Activated T-helper 2 cell treated with anti-CD3 and anti-CD28 coated beads, Interferon-gamma antibody, Interleukin-2, Interleukin-4, amounts not matched to agents 10 μg/mL and 5 μg/mL and 100 μg/mL, durations not matched to agents 14 hours and 24 hours and 36 hours (primary cell): ENCODE results near the gene PDE7B. TPM values are rescaled to one million over a fixed set of nuclear protein-coding genes. Genes with fewer than 3 reads are reported as not detected.
A peak's percentile ranks its signal among the peaks of the same experiment; 100 is the strongest.
"Not testable (repeated sequence)": the region's sequence is repeated elsewhere in the genome, so short reads cannot be mapped to it uniquely, and the experiment has no call there.

Experiments
- DNase-seq: peaks from one replicate; pipeline ENCODE4 v3.0.0; 2021; ENCODE audit warnings: low spot score
- H3K27ac Mint-ChIP-seq: one replicate; pipeline ENCODE4 v1.8.0; 2021; ENCODE audit warnings: mixed read lengths
- H3K27me3 Mint-ChIP-seq: one replicate; pipeline ENCODE4 v1.8.0; 2021; ENCODE audit warnings: low read depth, mixed read lengths
- H3K36me3 Mint-ChIP-seq: one replicate; pipeline ENCODE4 v1.8.0; 2021; ENCODE audit warnings: low read depth, mixed read lengths
- H3K4me1 Mint-ChIP-seq: one replicate; pipeline ENCODE4 v1.8.0; 2021; ENCODE audit warnings: low read depth, mixed read lengths
- H3K4me3 Mint-ChIP-seq: one replicate; pipeline ENCODE4 v1.8.0; 2021; ENCODE audit warnings: low read depth, mild to moderate bottlenecking, moderate library complexity, mixed read lengths
- H3K9me3 Mint-ChIP-seq: one replicate; pipeline ENCODE4 v1.8.0; 2021; ENCODE audit warnings: mixed read lengths
- intact Hi-C: fragments of 100-400 bp; cut with micrococcal nuclease; formaldehyde crosslinking; loops from one replicate; pipeline ENCODE4 v1.15.1; 2023
- total RNA-seq: library from RNA; stranded (reverse); gene quantifications from 2 replicates; pipeline ENCODE4 v1.2.3, GENCODE V29; 2022

Gene PDE7B
- total RNA-seq, 1 donor from 2014 or later = 28.8 TPM

DNA sequence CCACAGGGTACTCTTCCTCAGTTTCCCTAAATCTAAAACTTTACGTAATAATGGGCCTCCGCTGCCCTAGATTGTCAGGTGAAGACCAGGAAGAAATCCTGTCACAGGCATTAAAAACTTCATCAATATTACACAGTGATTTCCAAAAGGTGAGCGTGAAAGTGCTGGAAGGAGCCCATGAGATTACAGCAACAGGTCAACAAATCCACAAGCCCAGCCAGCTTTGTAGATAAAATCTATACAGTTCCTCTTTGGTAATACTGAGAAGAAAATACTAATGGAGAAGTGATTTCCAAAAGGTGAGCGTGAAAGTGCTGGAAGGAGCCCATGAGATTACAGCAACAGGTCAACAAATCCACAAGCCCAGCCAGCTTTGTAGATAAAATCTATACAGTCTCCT is 254.3 kb downstream of the PDE7B start:
- H3K9me3 Mint-ChIP-seq, H3K4me3 Mint-ChIP-seq, intact Hi-C loops, DNase-seq, H3K27ac Mint-ChIP-seq, H3K27me3 Mint-ChIP-seq, H3K4me1 Mint-ChIP-seq: not testable (repeated sequence)
- H3K36me3 Mint-ChIP-seq = peaks cover 19% of the 10 kb centered on the region

DNA sequence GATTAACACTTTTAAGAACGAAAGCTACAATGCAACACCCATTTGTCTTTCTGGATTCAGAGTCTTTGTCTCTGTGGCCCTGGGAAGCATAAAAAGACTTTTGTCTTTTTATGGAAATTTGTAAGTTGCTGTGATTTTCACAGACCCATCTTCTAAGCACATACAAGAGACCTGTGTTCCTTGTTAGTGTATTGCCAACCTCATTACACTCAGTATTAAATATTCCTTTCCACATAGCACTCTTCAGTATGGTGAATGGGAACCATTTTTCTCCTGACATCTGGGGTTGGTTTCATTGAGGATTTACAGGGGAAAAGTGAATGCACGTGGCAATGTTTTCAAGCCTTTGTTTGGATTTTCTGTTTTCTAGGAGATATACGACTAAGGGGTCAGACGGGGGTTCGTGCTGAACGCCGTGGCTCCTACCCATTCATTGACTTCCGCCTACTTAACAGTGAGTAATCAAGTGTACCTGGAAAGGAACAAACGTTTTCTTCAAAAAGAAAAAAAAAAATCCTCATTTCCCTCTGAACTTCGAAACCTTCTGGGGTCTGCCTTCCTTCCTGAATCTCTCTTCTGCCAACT is 257.0 kb downstream of the PDE7B start:
- peaks cover 14% of the 10 kb centered on the region for H3K4me1 Mint-ChIP-seq
- intact Hi-C loops = no loop called here
- H3K27me3 Mint-ChIP-seq = no peaks in the 10 kb centered on the region
- H3K36me3 Mint-ChIP-seq = peaks cover 29% of the 10 kb centered on the region
- H3K4me3 Mint-ChIP-seq = no peak overlapping the region
- H3K9me3 Mint-ChIP-seq = no peaks in the 10 kb centered on the region
- no peak for DNase-seq
- H3K27ac Mint-ChIP-seq = no peak overlapping the region

DNA sequence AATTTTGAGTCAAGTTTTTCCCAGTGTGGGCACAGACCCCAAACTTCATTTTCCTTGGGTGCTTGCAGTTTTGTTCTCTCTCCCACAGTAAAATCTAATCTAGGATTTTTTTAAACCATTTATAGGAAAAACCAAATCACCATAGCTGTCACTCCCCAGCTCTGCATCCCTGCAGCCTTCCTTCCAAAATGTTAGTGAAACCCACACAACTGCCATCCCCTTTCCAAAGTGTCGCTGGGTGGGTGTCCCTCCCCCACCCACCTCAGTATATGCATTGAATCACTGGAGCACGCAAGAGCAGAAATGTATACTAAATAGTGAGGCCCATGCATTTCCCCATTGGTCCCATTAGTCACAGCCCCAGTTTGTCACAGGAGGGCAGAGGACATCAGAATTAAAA is 260.3 kb downstream of the PDE7B start:
- Mint-ChIP-seq H3K4me3 (no peak overlapping the region), H3K36me3 (peaks cover 54% of the 10 kb centered on the region), H3K9me3 (no peaks in the 10 kb centered on the region), H3K27ac (no peak overlapping the region), H3K4me1 (peaks cover 14% of the 10 kb centered on the region), H3K27me3 (no peaks in the 10 kb centered on the region)
- intact Hi-C loops = no loop called here
- DNase-seq = no peak

DNA sequence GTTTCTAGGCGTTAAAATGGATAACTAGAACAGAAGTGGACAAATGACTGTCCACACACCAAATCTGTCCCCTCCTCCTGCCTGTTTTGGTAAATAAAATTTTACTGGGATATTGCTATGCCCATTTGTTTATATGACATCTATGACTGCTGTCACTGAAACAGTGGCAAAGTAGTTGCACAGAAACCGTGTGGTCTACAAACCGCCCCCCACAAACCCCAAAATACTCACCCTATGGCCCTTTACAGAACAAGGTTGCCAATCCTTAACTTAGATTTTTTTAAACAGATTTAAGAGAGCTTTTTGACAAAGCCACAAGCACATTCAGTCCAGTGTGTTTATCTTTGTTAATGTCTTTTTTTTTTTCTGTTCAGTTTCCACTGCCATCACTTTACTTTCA is 260.8 kb downstream of the PDE7B start:
- H3K4me3 Mint-ChIP-seq = no peak overlapping the region
- H3K27ac Mint-ChIP-seq = no peak overlapping the region
- H3K9me3 Mint-ChIP-seq = no peaks in the 10 kb centered on the region
- H3K36me3 Mint-ChIP-seq = peaks cover 54% of the 10 kb centered on the region
- DNase-seq = no peak
- intact Hi-C loops = no loop called here
- peaks cover 14% of the 10 kb centered on the region for H3K4me1 Mint-ChIP-seq
- H3K27me3 Mint-ChIP-seq = no peaks in the 10 kb centered on the region

DNA sequence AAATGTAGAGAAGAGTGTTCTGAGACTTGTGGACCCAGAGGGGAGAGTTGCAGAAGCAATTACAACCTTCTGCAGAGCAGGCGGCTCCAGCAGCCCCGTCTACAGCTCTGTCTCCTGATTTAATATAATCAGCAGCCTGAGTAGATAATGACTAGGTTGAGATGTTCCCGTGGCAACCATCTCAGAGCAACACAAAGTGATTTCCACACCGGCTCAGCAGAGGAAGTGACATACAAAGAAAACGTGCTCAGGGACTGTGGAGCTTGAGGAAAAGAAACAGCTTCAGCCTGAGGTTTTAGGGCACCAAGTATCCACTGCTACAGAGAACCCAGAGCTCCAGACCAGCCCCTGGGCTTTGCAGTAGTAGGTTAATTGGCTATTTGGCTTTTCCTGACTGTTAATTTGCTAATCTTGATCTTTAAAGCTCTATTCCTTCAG is 262.3 kb downstream of the PDE7B start:
- H3K4me1 Mint-ChIP-seq = peaks cover 11% of the 10 kb centered on the region
- no peak overlapping the region for H3K27ac Mint-ChIP-seq
- no peaks in the 10 kb centered on the region for H3K9me3 Mint-ChIP-seq
- peaks cover 52% of the 10 kb centered on the region for H3K36me3 Mint-ChIP-seq
- H3K4me3 Mint-ChIP-seq = no peak overlapping the region
- intact Hi-C loops = no loop called here
- peak; percentile 9 for DNase-seq
- H3K27me3 Mint-ChIP-seq = no peaks in the 10 kb centered on the region

DNA sequence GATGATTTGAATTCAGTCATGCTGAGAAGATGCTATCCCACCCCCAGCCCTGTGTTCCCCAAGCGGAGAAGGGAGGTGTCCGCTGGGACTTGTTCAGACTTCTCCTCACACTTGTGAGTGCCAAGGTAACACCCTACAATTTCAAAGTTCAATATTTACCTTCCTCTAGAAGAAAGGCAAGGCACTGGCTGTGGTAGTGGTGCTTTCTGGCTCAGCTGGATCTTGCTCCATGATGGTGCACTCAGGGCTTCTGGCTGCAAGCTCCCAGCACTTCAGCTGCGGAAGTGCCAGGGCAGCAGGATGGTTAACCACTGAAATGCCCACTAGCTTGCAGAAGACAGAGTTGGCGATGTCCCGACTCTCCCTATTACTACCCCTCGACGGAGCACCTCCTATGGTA is 263.2 kb downstream of the PDE7B start:
- peaks cover 48% of the 10 kb centered on the region for H3K36me3 Mint-ChIP-seq
- no peak for DNase-seq
- intact Hi-C loops = no loop called here
- H3K27me3 Mint-ChIP-seq = no peaks in the 10 kb centered on the region
- H3K27ac Mint-ChIP-seq = no peak overlapping the region
- H3K4me1 Mint-ChIP-seq = peaks cover 11% of the 10 kb centered on the region
- no peak overlapping the region for H3K4me3 Mint-ChIP-seq
- H3K9me3 Mint-ChIP-seq = no peaks in the 10 kb centered on the region

DNA sequence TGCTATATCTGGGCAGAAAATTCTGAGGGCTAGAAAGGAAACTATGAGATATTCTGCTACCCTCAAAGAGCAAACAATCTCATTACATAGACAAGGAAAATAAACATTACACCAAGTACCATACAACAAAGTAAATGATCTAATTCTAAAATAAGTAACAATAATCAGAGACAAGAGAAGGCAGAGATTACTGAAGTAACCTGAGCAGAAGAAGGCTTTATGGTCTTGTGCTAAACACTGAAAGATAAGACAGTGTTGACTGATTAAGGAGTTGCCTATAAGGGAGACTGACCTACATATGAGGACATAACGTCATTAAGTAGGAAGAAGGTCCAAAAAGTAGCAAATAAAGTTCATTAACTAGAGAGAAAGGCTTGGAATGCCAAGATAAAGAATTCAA is 264.4 kb downstream of the PDE7B start:
- H3K27ac Mint-ChIP-seq = no peak overlapping the region
- no peaks in the 10 kb centered on the region for H3K27me3 Mint-ChIP-seq
- H3K4me3 Mint-ChIP-seq = no peak overlapping the region
- H3K4me1 Mint-ChIP-seq = peaks cover 11% of the 10 kb centered on the region
- DNase-seq = no peak
- H3K36me3 Mint-ChIP-seq = peaks cover 39% of the 10 kb centered on the region
- no peaks in the 10 kb centered on the region for H3K9me3 Mint-ChIP-seq
- intact Hi-C loops = no loop called here

DNA sequence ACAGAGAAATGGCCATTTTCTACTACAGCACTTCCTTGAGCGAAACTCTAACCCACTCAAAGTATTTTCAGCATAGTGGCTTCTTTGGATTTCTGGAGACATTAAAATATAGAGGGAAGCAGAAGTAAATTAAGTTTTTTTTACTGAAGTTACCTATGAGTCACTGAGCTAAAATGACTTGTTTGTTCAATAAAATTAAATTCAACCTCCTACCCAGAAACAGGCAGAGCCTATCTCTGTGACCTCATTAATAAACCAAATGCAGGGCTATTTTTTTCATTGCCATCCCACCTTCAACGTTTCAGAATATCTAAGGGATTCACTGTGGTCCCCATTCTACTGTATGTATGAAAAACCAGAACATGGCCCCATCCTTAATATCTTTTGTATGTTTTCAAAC is 265.6 kb downstream of the PDE7B start:
- no peak overlapping the region for H3K4me3 Mint-ChIP-seq
- H3K27ac Mint-ChIP-seq = no peak overlapping the region
- H3K36me3 Mint-ChIP-seq = peaks cover 31% of the 10 kb centered on the region
- DNase-seq = no peak
- intact Hi-C loops = no loop called here
- H3K9me3 Mint-ChIP-seq = no peaks in the 10 kb centered on the region
- peaks cover 6% of the 10 kb centered on the region for H3K4me1 Mint-ChIP-seq
- no peaks in the 10 kb centered on the region for H3K27me3 Mint-ChIP-seq

DNA sequence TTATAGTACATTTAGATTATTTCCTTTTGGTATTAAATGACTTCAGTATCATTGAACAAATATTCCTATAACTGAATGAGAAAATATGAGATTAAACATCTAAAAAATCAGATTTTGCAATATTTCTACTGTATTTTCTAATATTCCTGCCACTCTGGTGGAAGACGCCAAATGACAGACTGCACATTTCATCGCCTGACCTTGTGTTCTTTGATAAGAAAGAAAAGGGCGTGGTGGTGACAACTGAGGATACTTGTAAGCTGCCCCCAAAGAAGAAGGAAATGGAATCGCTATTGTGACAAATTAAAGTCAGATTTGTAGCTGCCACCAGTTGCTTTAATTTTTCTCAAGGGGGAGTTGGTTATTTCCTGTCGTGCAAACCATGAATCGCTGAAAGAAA is 267.3 kb downstream of the PDE7B start:
- Mint-ChIP-seq H3K4me3 (no peak overlapping the region), H3K4me1 (no peaks in the 10 kb centered on the region), H3K36me3 (peaks cover 27% of the 10 kb centered on the region), H3K27ac (no peak overlapping the region), H3K9me3 (no peaks in the 10 kb centered on the region), H3K27me3 (no peaks in the 10 kb centered on the region)
- intact Hi-C loops = no loop called here
- DNase-seq = no peak

DNA sequence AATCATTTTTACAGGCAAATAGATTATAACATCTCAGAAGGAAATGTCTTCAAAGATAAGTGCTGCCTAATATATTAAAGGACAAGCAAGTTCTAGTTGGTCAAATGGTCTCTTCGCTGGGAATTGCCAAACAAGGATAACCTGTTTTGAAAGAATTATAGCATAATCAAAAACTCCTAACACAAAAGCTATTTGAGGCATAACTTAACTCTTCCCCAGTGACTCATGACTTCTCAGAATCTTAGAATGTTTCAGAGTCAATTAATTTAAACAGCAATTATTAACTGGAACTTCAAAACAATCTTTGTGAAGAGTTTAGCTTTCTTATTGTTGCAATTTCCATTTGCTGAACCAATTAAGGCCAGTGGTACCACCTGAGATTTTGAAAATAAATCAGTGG is 272.0 kb downstream of the PDE7B start:
- Mint-ChIP-seq H3K4me3 (no peak overlapping the region), H3K9me3 (no peaks in the 10 kb centered on the region), H3K36me3 (no peaks in the 10 kb centered on the region), H3K4me1 (no peaks in the 10 kb centered on the region), H3K27ac (no peak overlapping the region), H3K27me3 (peaks cover 1% of the 10 kb centered on the region)
- intact Hi-C loops = no loop called here
- DNase-seq = no peak

DNA sequence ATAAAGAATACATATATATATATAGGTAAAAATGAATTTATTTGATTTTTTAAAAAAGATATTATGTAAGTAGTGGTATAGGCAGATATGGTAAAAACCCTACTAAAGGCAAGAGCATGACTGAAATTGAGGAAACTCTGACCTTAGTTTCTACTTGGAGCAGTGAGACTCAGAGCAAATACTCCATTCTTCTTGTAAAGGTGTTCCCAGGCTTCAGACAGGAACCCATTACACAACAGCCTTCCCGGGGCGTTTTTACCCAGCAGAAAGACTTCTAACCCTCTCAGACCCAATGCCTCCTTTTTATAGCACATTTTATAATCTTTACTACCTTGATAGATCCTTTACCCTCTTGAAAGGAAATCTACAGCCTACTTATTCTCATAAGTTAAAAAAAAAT is 274.1 kb downstream of the PDE7B start:
- intact Hi-C loops = no loop called here
- peaks cover 1% of the 10 kb centered on the region for H3K27me3 Mint-ChIP-seq
- peaks cover 13% of the 10 kb centered on the region for H3K36me3 Mint-ChIP-seq
- H3K9me3 Mint-ChIP-seq = peaks cover 5% of the 10 kb centered on the region
- no peak overlapping the region for H3K27ac Mint-ChIP-seq
- H3K4me3 Mint-ChIP-seq = no peak overlapping the region
- no peak for DNase-seq
- H3K4me1 Mint-ChIP-seq = no peaks in the 10 kb centered on the region

DNA sequence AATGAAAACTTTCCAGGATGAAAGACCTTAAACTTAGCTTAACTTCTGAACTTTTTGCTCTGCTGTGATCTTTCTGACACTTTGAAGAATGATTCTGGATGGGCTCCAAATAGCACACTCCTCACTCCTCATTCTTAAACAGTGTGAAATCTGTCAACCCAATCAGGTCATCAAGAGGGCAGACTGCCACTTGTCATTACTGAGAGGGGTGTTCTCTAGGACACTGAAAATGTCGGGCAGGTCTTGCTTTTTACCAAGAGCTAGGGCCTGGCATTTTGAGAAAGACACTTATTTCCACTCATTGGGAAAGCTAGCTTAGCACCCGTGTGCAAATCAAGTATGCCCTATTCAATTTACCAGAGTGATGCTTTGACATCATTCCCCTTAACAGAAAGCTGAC is 276.4 kb downstream of the PDE7B start:
- H3K36me3 Mint-ChIP-seq = peaks cover 17% of the 10 kb centered on the region
- H3K4me3 Mint-ChIP-seq = no peak overlapping the region
- H3K4me1 Mint-ChIP-seq = no peaks in the 10 kb centered on the region
- intact Hi-C loops = no loop called here
- H3K27me3 Mint-ChIP-seq = peaks cover 1% of the 10 kb centered on the region
- no peak overlapping the region for H3K27ac Mint-ChIP-seq
- DNase-seq = no peak
- H3K9me3 Mint-ChIP-seq = peaks cover 6% of the 10 kb centered on the region

DNA sequence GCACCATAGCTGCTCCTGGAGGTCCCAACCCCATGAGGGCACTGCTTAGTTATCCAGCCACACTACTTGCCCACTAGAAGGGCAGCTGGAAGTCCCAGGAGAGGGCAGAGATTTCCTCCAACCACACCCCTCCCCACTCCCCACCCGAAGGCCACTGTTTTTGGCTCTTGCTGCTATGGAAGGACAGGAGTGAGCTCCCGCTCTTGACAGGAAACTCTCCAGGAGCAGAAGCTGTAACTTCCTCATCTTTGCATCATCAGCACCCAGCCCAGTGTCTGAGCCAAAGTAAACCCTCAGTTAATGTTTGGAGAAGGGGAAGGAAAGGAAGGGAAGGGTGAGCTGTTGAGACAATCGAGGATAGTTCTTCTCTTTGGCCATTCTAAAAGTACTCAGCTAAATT is 277.9 kb downstream of the PDE7B start:
- peaks cover 6% of the 10 kb centered on the region for H3K9me3 Mint-ChIP-seq

DNA sequence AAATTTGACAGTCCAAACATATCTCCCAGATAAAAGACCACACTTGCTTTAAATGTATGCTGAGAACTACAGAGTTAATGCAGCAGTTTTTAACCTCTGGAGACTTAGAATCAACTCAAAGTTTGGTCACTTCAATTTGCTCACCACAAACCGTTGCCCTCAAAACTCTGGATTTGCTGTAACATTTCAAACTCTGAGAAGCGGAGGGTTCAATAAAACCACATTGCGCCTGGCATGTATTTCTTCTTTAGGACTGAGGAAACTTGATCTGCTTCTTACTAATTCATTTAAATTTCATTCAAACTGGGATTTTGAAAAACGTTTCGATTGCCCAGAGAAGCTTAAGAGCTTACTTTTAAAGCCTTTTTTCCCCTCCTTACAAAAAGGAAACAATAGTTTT is 282.8 kb downstream of the PDE7B start:
- H3K4me3 Mint-ChIP-seq = no peak overlapping the region
- H3K9me3 Mint-ChIP-seq = peaks cover 10% of the 10 kb centered on the region
- intact Hi-C loops = no loop called here
- H3K4me1 Mint-ChIP-seq = peaks cover 3% of the 10 kb centered on the region
- no peak for DNase-seq
- H3K27me3 Mint-ChIP-seq = peaks cover 2% of the 10 kb centered on the region
- no peak overlapping the region for H3K27ac Mint-ChIP-seq
- peaks cover 31% of the 10 kb centered on the region for H3K36me3 Mint-ChIP-seq

More for the DNA sequence above, 277.9 kb downstream of the PDE7B start:
- no peak for DNase-seq
- Mint-ChIP-seq H3K36me3 (peaks cover 21% of the 10 kb centered on the region), H3K27ac (no peak overlapping the region), H3K27me3 (peaks cover 4% of the 10 kb centered on the region), H3K4me3 (no peak overlapping the region), H3K4me1 (no peaks in the 10 kb centered on the region)
- intact Hi-C loops = no loop called here
